ENCODE measurements around the gene PEX7. TPM values are rescaled to one million over a fixed set of nuclear protein-coding genes. Genes with fewer than 3 reads are reported as not detected.
A peak's percentile ranks its signal among the peaks of the same experiment; 100 is the strongest.
"Not testable (repeated sequence)": the region's sequence is repeated elsewhere in the genome, so short reads cannot be mapped to it uniquely, and the experiment has no call there.

PEX7 gene
- total RNA-seq, 1 donor from 2014 or later: 15.2 TPM

- DNase-seq (ENCODE audit: low read depth): no peak
Observed at GRCh38 chr6:136840276-136841001, 18.0 kb downstream of the PEX7 start.

GRCh38 chr6:136843210-136843609 lies 20.8 kb downstream of the PEX7 start:
- no peak for DNase-seq (ENCODE audit: low read depth)

GRCh38 chr6:136846046-136846445 lies 23.7 kb downstream of the PEX7 start:
- peak; percentile 73 for DNase-seq (ENCODE audit: low read depth)

- DNase-seq (ENCODE audit: low read depth): not testable (repeated sequence)
Observed at GRCh38 chr6:136846477-136846876, 24.1 kb downstream of the PEX7 start.

- not testable (repeated sequence) for DNase-seq (ENCODE audit: low read depth)
Observed at GRCh38 chr6:136849979-136850563, 27.7 kb downstream of the PEX7 start.

GRCh38 chr6:136859430-136859829 lies 37.0 kb downstream of the PEX7 start:
- DNase-seq (ENCODE audit: low read depth): no peak

- peak; percentile 24 for DNase-seq (ENCODE audit: low read depth)
Observed at GRCh38 chr6:136860043-136860442, 37.7 kb downstream of the PEX7 start.

GRCh38 chr6:136862662-136863061 lies 40.3 kb downstream of the PEX7 start:
- no peak for DNase-seq (ENCODE audit: low read depth)

- DNase-seq (ENCODE audit: low read depth): no peak
Observed at GRCh38 chr6:136863752-136864151, 41.4 kb downstream of the PEX7 start.

- DNase-seq (ENCODE audit: low read depth): no peak
Observed at GRCh38 chr6:136864676-136865075, 42.3 kb downstream of the PEX7 start.

GRCh38 chr6:136866872-136867416 lies 44.6 kb downstream of the PEX7 start:
- DNase-seq (ENCODE audit: low read depth): no peak

- DNase-seq (ENCODE audit: low read depth): no peak
Observed at GRCh38 chr6:136869451-136869850, 47.1 kb downstream of the PEX7 start.

- peak; percentile 3 for DNase-seq (ENCODE audit: low read depth)
Observed at GRCh38 chr6:136873748-136874147, 51.4 kb downstream of the PEX7 start.

GRCh38 chr6:136876469-136876868 lies 54.1 kb downstream of the PEX7 start:
- DNase-seq (ENCODE audit: low read depth): not testable (repeated sequence)

- no peak for DNase-seq (ENCODE audit: low read depth)
Observed at GRCh38 chr6:136880748-136881460, 58.5 kb downstream of the PEX7 start.

- DNase-seq (ENCODE audit: low read depth): peak; percentile 18
Observed at GRCh38 chr6:136886091-136886490, 63.7 kb downstream of the PEX7 start.

GRCh38 chr6:136887953-136888352 lies 65.6 kb downstream of the PEX7 start:
- no peak for DNase-seq (ENCODE audit: low read depth)

GRCh38 chr6:136889271-136890193 lies 67.1 kb downstream of the PEX7 start:
- no peak for DNase-seq (ENCODE audit: low read depth)

GRCh38 chr6:136890194-136890839 lies 67.9 kb downstream of the PEX7 start:
- peak; percentile 1 for DNase-seq (ENCODE audit: low read depth)

GRCh38 chr6:136890986-136891385 lies 68.6 kb downstream of the PEX7 start:
- DNase-seq (ENCODE audit: low read depth): no peak

- no peak for DNase-seq (ENCODE audit: low read depth)
Observed at GRCh38 chr6:136893187-136893586, 70.8 kb downstream of the PEX7 start.
